ENCODE data around the gene UGT1A8.
"Not testable (repeated sequence)": the region's sequence is repeated elsewhere in the genome, so short reads cannot be mapped to it uniquely, and the experiment has no call there.

The UGT1A8 gene

GRCh38 chr2:233646033-233646432 lies 28.6 kb downstream of the UGT1A8 start:
- not testable (repeated sequence) for DNase-seq

- no peak for DNase-seq
Measured at GRCh38 chr2:233650981-233651380, 33.5 kb downstream of the UGT1A8 start.

DNA sequence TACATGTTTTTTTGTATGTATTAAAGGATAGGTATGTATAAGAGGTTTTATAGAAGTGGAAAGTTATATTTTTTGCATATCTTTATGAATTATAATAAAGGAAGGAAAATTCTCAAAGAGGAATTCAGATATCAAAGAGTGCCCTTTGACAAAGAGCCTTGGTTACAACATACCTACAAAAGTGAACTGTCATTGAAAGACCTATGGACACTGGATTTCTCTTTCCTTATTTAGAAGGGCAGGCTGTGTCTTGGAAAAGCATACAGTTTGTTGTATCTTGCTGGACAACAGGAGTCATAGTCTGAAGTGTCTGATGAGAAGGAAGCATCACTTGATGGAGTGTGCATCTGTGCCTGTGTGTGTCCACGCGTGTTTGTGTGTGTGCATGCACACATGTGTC lies 34.0 kb downstream of the UGT1A8 start:
- DNase-seq = no peak

DNA sequence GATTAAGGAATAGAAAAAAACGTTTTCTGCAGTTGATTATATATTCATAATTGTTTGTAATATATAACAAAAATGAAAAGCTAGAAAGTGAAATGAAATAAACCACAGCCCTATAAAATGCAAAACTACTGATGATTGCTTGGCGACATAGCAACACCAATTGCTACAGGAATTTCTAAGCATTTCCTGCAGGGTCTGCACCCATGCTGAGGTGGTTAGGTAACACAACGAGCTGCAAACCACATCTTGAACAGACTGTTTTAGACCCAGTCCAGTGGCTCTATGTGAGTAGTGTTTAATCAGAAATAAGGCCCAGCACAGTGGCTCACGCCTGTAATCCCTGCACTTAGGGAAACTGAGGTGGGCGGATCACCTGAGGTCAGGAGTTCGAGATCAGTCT lies 37.1 kb downstream of the UGT1A8 start:
- no peak for DNase-seq

GRCh38 chr2:233655043-233655442 lies 37.6 kb downstream of the UGT1A8 start:
- no peak for DNase-seq

GRCh38 chr2:233655943-233656342 lies 38.5 kb downstream of the UGT1A8 start:
- not testable (repeated sequence) for DNase-seq

DNA sequence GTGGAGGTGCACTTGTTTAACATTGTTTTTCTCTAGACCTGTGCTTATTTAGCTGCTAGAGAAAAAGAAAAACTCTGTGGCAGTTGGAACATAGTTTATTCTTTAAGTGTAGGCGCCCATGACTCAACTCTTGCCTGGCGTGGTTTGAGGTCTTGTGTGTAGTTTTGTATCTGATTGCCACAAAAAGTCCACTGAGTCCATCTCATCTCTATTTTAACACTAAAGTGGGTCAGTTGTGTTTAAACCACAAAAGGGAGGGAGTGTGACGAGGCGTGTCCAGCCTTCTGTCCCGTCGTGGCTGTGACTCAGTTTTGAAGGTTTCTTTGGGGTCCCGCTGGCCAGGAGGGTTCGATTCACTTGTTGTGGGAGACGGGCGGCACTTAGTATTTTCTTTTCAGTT lies 39.0 kb downstream of the UGT1A8 start:
- no peak for DNase-seq

- no peak for DNase-seq
Measured at GRCh38 chr2:233658610-233659009, 41.2 kb downstream of the UGT1A8 start.

DNA sequence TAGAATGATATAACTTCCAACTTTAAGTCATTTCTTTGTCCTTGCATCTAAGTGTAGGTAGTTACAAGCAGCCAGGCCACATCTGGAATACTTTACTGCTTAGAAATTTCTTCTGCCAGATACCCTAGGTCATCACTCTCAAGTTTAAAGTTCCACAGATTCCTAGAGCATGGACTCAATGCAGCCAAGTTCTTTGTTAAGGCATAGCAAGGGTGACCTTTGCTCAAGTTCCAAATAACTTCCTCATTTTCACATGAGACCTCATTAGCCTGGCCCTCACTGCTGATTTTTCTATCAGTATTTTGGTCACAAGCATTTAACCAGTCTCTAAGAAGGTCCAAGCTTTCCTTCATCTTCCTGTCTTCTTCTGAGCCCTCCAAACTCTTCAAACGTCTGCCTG lies 46.5 kb downstream of the UGT1A8 start:
- DNase-seq = no peak

DNA sequence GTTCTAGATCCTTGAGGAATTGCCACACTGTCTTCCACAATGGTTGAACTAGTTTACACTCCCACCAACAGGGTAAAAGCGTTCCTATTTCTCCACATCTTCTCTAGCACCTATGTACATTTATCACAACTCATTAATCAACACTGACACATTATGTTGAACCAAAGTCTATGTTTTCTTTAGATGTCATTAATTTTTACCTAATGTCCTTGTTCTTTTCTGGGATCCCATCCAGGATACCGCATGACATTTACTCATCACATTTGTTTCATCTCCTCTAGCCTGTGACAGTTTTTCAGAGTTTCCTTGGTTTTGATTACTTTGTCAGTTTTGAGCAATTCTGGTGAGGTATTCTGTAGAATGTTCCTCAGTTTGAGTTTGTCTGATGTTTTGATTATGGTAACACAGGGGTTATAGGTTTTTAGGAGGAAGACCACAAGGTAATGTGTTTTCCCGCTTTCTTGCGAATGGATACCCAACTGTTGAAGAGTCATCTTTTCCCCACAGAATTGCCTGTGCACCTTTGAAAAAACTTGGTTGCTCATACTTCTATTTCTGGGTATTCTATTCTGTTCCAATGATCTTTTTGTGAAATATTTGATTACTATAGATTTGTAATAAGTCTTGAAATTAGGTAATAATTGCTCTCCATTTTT lies 51.3 kb downstream of the UGT1A8 start:
- no peak for DNase-seq

GRCh38 chr2:233671290-233672161 lies 54.1 kb downstream of the UGT1A8 start, which contains the start of gene UGT1A9:
Gene UGT1A9, plus strand, starts transcription at chr2:233671898. Its CDS starts 37 bp downstream, at chr2:233671935.
- no peak for DNase-seq

- DNase-seq = no peak
Measured at GRCh38 chr2:233672886-233673285, 55.5 kb downstream of the UGT1A8 start.

GRCh38 chr2:233673896-233674295 lies 56.5 kb downstream of the UGT1A8 start:
- DNase-seq = no peak

DNA sequence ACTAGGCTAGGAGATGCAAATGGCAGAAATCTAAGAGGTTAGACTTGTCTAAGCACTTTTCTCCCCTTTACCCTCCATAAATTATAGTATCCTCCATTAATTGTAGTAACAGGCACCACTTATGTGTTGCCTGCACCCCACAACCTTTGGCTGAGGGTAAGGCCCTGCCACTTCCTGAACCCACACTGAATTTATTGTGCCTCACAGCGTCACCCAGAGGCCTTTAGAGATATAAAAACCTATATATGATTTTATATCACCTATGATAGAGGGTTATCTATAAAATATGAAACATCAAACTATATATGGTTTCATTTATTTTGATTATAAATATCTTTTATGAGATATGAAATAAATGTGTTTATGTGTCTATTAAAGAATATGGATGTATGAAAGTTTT lies 56.9 kb downstream of the UGT1A8 start:
- no peak for DNase-seq

GRCh38 chr2:233674995-233675394 lies 57.6 kb downstream of the UGT1A8 start:
- DNase-seq = no peak

GRCh38 chr2:233676046-233676445 lies 58.6 kb downstream of the UGT1A8 start:
- no peak for DNase-seq

GRCh38 chr2:233679196-233679595 lies 61.8 kb downstream of the UGT1A8 start:
- no peak for DNase-seq

- DNase-seq = no peak
Measured at GRCh38 chr2:233680361-233681045, 63.1 kb downstream of the UGT1A8 start.

- no peak for DNase-seq
Measured at GRCh38 chr2:233681521-233682099, 64.2 kb downstream of the UGT1A8 start, which contains the start of gene UGT1A7. Gene UGT1A7, plus strand, starts transcription at chr2:233681901. Its CDS starts 37 bp downstream, at chr2:233681938.

GRCh38 chr2:233684640-233685039 lies 67.2 kb downstream of the UGT1A8 start:
- no peak for DNase-seq

- DNase-seq = no peak
Measured at GRCh38 chr2:233686928-233687327, 69.5 kb downstream of the UGT1A8 start.

GRCh38 chr2:233688341-233688740 lies 70.9 kb downstream of the UGT1A8 start:
- no peak for DNase-seq

GRCh38 chr2:233689031-233689430 lies 71.6 kb downstream of the UGT1A8 start:
- no peak for DNase-seq
